ENCODE results near the gene BMPER.

Gene BMPER

GRCh38 chr7:34059136-34059828 lies 153.9 kb downstream of the BMPER start:
- H3K4me3 ChIP-seq (ENCODE audit: low read depth, low read length), result no peak overlapping the region

- no peak overlapping the region for H3K4me3 ChIP-seq (ENCODE audit: low read depth, low read length)
Observed at GRCh38 chr7:34060196-34060947, 155.0 kb downstream of the BMPER start.

GRCh38 chr7:34061149-34061548 lies 155.8 kb downstream of the BMPER start:
- H3K4me3 ChIP-seq (ENCODE audit: low read depth, low read length), result no peak overlapping the region

- no peak overlapping the region for H3K4me3 ChIP-seq (ENCODE audit: low read depth, low read length)
Observed at GRCh38 chr7:34062341-34062740, 157.0 kb downstream of the BMPER start.

GRCh38 chr7:34062826-34063225 lies 157.5 kb downstream of the BMPER start:
- H3K4me3 ChIP-seq (ENCODE audit: low read depth, low read length), result no peak overlapping the region

GRCh38 chr7:34064519-34065158 lies 159.3 kb downstream of the BMPER start:
- no peak overlapping the region for H3K4me3 ChIP-seq (ENCODE audit: low read depth, low read length)

GRCh38 chr7:34066411-34066810 lies 161.1 kb downstream of the BMPER start:
- H3K4me3 ChIP-seq (ENCODE audit: low read depth, low read length), result no peak overlapping the region

GRCh38 chr7:34067005-34067778 lies 161.9 kb downstream of the BMPER start:
- no peak overlapping the region for H3K4me3 ChIP-seq (ENCODE audit: low read depth, low read length)

GRCh38 chr7:34069676-34070075 lies 164.3 kb downstream of the BMPER start:
- no peak overlapping the region for H3K4me3 ChIP-seq (ENCODE audit: low read depth, low read length)

GRCh38 chr7:34070511-34071323 lies 165.4 kb downstream of the BMPER start:
- H3K4me3 ChIP-seq (ENCODE audit: low read depth, low read length), result no peak overlapping the region

- H3K4me3 ChIP-seq (ENCODE audit: low read depth, low read length), result no peak overlapping the region
Observed at GRCh38 chr7:34073676-34074075, 168.3 kb downstream of the BMPER start.

- H3K4me3 ChIP-seq (ENCODE audit: low read depth, low read length), result no peak overlapping the region
Observed at GRCh38 chr7:34074421-34074820, 169.1 kb downstream of the BMPER start.

GRCh38 chr7:34075523-34076370 lies 170.4 kb downstream of the BMPER start:
- no peak overlapping the region for H3K4me3 ChIP-seq (ENCODE audit: low read depth, low read length)

- no peak overlapping the region for H3K4me3 ChIP-seq (ENCODE audit: low read depth, low read length)
Observed at GRCh38 chr7:34077168-34077567, 171.8 kb downstream of the BMPER start.

GRCh38 chr7:34078864-34079263 lies 173.5 kb downstream of the BMPER start:
- no peak overlapping the region for H3K4me3 ChIP-seq (ENCODE audit: low read depth, low read length)

- H3K4me3 ChIP-seq (ENCODE audit: low read depth, low read length), result no peak overlapping the region
Observed at GRCh38 chr7:34080513-34080912, 175.2 kb downstream of the BMPER start.

- no peak overlapping the region for H3K4me3 ChIP-seq (ENCODE audit: low read depth, low read length)
Observed at GRCh38 chr7:34081935-34082334, 176.6 kb downstream of the BMPER start.

- no peak overlapping the region for H3K4me3 ChIP-seq (ENCODE audit: low read depth, low read length)
Observed at GRCh38 chr7:34083440-34083839, 178.1 kb downstream of the BMPER start.

- no peak overlapping the region for H3K4me3 ChIP-seq (ENCODE audit: low read depth, low read length)
Observed at GRCh38 chr7:34084651-34085050, 179.3 kb downstream of the BMPER start.

Measured in iPS-11a (cell line).